Effector memory CD4-positive, alpha-beta T cell (primary cell): ENCODE results near the gene NR2F1.

ENCODE experiments used
- DNase-seq, 3 donors: peaks; one replicate each; pipeline ENCODE4 v3.0.0-alpha.2; 2020
- H3K27ac ChIP-seq: 2 replicates; pipeline ENCODE4 v1.7.0; 2013; ENCODE audit warnings: mild to moderate bottlenecking, low read length, moderate library complexity; ENCODE audit not compliant: insufficient read depth, poor library complexity, severe bottlenecking
- H3K27me3 ChIP-seq: replicated peaks from 2 replicates; pipeline ENCODE4 v1.7.0; 2013; ENCODE audit warnings: mild to moderate bottlenecking, low read length; ENCODE audit not compliant: insufficient read depth, control insufficient read depth, poor library complexity, severe bottlenecking
- H3K36me3 ChIP-seq: 2 replicates; pipeline ENCODE4 v1.7.0; 2013; ENCODE audit warnings: mild to moderate bottlenecking, low read length, moderate library complexity; ENCODE audit not compliant: control insufficient read depth, insufficient read depth
- H3K4me1 ChIP-seq: 2 replicates; pipeline ENCODE4 v1.7.0; 2013; ENCODE audit warnings: low read length, mild to moderate bottlenecking; ENCODE audit not compliant: control insufficient read depth, insufficient read depth, poor library complexity, severe bottlenecking
- H3K4me3 ChIP-seq: 2 replicates; pipeline ENCODE4 v1.7.0; 2013; ENCODE audit warnings: low read length, low read depth, mild to moderate bottlenecking; ENCODE audit not compliant: insufficient read depth, poor library complexity, severe bottlenecking
- H3K9me3 ChIP-seq: 2 replicates; pipeline ENCODE4 v1.7.0; 2013; ENCODE audit warnings: mild to moderate bottlenecking, low read length, moderate library complexity; ENCODE audit not compliant: control insufficient read depth

The NR2F1 gene

DNA sequence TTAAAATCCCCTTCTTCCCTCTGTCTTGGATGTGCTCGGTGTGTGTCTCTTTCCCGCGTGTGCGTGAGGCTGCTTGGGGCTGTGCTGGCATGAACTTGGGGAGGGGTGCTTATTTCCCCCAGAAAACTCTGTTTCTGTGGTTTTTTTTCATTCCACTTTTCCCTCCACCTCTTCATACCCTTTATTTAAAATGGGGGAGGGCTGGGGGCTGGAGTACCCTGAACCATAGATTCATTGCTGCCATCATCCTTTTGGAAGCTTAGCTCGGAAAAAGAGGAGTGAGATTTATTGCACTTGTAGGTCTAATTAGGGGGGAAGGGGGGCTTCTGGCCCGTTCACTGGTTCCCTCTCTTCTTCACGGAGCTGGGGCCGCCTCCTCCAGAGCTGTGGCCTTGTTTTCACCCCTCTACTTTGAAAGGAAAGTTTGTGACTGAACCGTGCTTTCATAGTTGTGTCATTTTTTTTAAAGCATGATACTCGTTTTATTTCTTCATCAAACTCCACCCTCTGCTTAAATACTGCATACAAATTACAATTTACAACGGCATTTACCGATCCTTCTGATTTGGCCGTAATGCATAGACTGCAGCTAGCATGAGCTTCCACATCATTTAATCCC, 2.9 kb downstream of the NR2F1 start:
- Histone ChIP-seq H3K27me3 (peaks cover 71% of the 10 kb centered on the region), H3K9me3 (no peaks in the 10 kb centered on the region), H3K4me1 (peaks cover 27% of the 10 kb centered on the region), H3K4me3 (no peak overlapping the region), H3K27ac (no peak overlapping the region), H3K36me3 (no peaks in the 10 kb centered on the region)
- no peak for DNase-seq

DNA sequence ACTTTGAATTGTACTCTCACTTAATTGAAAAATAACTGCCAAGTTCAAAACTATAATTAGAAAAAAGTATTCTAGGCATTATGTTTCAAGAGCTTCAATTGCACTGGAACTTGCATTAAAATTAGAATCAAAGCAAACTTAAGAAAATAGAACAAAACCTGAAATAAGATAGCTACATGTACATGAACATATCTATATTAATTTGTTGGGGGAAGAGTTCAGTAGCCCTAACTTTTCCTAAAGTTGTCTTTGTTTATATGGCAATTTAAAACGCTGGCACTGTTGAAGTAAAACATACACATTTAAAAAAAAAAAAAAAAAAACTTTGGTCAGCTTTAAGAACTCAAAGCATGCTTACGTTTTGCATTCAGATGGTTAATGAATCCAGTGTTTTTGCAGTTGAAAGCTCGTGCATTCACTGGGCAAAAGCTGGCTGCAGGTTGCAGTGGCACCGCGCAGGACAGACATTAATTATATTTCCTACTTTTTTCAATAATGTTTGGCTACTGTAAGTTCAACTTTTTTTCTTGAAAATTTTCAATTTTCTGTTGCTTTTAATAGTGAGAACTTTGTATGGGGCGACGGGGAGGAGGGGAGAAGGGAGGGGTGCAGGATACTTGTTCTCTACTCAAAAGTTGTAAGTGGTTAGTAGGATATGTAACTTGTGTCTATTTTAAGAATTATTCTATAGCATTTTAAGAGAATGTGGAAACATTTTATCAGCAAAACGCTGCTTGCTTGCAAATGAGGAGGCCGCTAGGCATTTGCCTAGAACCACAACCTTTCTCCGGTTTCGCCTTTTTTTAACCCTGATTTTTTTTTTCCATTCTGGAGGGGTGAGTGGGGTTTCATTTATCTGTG, 3.9 kb downstream of the NR2F1 start:
- Histone ChIP-seq H3K27me3 (peaks cover 63% of the 10 kb centered on the region), H3K36me3 (no peaks in the 10 kb centered on the region), H3K27ac (no peak overlapping the region), H3K4me1 (peaks cover 21% of the 10 kb centered on the region), H3K4me3 (no peak overlapping the region), H3K9me3 (no peaks in the 10 kb centered on the region)
- no peak for DNase-seq

DNA sequence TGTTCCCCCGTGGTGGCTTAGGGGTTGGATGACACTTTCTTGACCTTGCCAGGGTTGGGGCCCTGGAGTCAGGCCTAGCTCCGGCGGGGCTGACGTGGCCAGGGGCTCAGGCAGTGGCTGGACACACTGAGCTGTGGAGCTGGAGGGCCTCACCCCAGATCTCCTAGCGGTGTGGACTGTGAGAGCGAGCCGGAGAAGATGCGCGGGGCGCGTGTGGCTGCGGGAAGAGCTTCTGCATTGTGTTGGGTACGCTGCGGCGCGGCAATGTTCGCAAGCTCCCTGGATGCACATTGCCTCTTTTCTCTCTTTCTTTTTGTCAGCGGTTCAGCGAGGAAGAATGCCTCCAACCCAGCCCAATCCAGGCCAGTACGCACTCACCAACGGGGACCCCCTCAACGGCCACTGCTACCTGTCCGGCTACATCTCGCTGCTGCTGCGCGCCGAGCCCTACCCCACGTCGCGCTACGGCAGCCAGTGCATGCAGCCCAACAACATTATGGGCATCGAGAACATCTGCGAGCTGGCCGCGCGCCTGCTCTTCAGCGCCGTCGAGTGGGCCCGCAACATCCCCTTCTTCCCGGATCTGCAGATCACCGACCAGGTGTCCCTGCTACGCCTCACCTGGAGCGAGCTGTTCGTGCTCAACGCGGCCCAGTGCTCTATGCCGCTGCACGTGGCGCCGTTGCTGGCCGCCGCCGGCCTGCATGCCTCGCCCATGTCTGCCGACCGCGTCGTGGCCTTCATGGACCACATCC, 4.8 kb downstream of the NR2F1 start:
- peaks cover 20% of the 10 kb centered on the region for H3K4me1 ChIP-seq
- H3K27me3 ChIP-seq: peaks cover 56% of the 10 kb centered on the region
- no peaks in the 10 kb centered on the region for H3K36me3 ChIP-seq
- H3K27ac ChIP-seq: no peak overlapping the region
- no peak for DNase-seq
- H3K9me3 ChIP-seq: no peaks in the 10 kb centered on the region
- H3K4me3 ChIP-seq: no peak overlapping the region

DNA sequence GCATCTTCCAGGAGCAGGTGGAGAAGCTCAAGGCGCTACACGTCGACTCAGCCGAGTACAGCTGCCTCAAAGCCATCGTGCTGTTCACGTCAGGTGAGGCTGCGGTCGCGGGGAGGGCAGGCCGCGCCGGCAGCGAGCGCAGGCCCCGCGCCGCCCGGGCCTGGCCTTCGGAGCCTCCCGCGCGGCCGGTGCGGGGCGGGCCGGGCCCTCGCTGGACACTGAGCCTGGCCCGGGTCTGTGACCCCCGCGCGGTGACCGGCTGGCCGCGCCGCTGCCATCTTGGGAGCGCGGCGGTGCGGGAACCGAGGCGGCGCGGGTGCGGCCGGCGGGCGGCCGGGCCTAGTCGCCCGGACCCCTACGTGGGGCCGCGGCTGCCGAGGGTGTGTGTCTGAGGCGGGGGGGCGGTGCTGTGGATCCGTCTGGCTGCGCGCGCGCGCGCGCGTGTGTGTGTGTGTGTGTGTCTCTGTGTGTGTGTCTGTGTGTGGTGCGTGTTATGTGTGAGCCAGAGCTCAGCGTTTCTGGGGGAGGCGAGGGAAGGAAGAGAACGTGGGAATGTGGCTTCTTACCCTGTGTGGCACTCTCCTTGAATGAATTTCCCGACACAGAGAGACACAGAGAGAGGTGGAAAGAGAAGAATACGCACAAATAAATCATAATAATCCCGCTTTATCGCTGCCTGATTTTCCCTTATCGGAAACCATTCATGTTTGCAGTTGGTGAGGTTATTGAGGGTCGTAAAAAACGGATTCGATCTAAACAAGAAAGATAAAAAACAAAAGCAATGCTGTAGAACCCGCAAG, 5.5 kb downstream of the NR2F1 start:
- Histone ChIP-seq H3K4me3 (no peak overlapping the region), H3K27ac (no peak overlapping the region), H3K36me3 (no peaks in the 10 kb centered on the region), H3K9me3 (no peaks in the 10 kb centered on the region), H3K27me3 (peaks cover 55% of the 10 kb centered on the region), H3K4me1 (peaks cover 12% of the 10 kb centered on the region)
- DNase-seq: no peak

DNA sequence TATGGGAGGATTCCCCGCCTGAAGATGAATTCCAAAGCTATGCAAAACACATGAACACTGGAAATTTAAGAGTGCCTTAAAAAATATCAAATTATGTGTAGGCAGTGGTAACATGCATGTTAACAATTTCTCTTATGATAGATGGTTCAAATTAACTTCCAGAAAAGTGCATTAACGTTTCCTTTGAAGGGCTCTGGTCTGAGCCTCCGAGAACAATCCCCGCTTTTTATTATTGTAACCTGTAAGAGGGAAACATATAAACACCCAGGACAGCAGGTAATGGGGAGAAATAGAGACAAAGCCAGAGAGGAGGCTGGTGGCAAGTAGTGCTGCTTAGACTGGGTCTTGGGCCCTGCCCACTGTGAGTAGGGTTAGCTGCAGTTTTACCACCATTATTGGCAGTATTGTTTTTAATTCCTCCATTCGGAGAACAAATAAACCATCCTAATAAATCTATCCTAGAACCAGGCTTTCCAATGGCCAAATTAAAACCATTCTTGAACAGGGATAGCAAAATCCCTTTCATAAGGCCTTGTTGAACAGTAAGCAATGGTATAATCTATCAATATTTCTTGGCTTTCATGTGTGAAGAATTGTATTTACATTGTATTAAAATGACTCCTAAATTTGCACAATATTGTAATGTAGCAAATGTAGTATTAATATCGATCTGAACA, 6.3 kb downstream of the NR2F1 start:
- Histone ChIP-seq H3K27me3 (peaks cover 58% of the 10 kb centered on the region), H3K4me1 (peaks cover 8% of the 10 kb centered on the region), H3K27ac (no peak overlapping the region), H3K9me3 (no peaks in the 10 kb centered on the region), H3K36me3 (no peaks in the 10 kb centered on the region), H3K4me3 (no peak overlapping the region)
- no peak for DNase-seq

DNA sequence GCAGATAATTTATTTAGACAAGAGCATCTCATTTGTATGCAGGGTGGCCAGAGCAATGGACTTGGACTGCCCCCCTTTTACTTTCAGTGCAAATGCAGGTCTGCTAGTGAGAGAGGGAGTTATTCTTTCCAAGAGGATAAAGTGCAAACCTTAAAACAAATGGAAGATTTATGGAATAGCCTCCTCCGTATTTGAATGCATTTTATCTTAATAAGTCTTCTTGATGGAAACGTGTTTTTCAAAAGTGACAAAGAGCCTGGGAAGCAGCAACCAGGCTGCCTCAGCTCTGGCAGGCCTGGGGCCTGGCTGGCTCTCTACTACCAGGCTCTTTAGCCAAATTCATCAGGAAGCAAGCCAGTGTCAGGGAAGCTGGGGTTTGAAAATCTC, 6.8 kb downstream of the NR2F1 start:
- DNase-seq: no peak
- Histone ChIP-seq H3K9me3 (no peaks in the 10 kb centered on the region), H3K4me3 (no peak overlapping the region), H3K4me1 (peaks cover 8% of the 10 kb centered on the region), H3K36me3 (no peaks in the 10 kb centered on the region), H3K27ac (no peak overlapping the region), H3K27me3 (peaks cover 62% of the 10 kb centered on the region)

DNA sequence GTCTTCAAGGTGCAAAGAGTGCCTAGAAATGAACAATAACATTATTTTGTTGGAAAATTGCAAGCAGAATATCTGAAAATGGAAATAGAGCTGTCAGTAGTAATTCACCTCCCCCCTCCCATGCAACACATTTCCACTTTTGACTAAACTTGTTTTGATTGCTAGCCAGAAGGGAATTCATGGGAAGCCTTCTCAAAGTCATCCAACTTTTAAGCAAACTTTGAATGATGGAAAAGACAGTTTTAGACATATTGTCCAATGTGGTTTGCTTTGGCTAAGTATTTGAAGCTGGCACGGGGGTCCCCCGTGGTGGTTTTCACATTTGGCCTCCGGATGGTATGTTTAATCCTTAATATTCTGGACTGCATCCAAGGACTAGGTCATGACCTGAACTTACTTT, 7.5 kb downstream of the NR2F1 start:
- Histone ChIP-seq H3K36me3 (no peaks in the 10 kb centered on the region), H3K4me1 (peaks cover 4% of the 10 kb centered on the region), H3K4me3 (no peak overlapping the region), H3K27me3 (peaks cover 65% of the 10 kb centered on the region), H3K9me3 (no peaks in the 10 kb centered on the region), H3K27ac (no peak overlapping the region)
- DNase-seq: no peak

DNA sequence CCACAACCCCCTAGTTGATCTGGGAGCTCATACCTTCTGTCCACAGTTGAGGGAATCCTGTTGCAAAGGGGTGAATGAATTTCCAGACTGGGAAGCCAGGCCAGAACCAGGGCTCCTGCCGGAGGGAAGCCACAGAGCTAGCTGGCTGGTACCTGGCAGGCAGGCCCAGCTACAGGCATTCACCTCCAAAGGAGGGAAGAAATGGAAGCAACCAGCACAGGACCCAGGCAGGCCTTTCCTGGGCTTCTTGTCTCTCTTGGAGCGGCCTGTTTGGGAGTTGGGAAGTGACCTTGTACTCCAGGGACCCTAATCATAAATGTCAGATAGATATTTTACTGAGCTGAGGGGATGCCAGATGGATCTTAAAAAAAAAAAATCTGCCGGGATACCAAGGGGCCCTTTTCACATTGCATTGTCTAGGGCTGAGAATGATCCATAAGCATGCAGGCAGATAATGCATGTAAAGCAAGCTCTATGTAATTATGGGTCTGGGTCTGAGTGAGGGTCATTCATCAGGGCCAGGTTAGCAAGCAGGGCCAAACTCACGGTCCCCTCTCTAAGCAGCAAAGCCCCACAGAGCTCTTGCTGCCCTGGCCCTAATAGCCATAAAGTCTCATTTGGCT, 8.4 kb downstream of the NR2F1 start:
- Histone ChIP-seq H3K27ac (no peak overlapping the region), H3K27me3 (peaks cover 65% of the 10 kb centered on the region), H3K36me3 (no peaks in the 10 kb centered on the region), H3K9me3 (no peaks in the 10 kb centered on the region), H3K4me1 (no peaks in the 10 kb centered on the region), H3K4me3 (no peak overlapping the region)
- DNase-seq: no peak

DNA sequence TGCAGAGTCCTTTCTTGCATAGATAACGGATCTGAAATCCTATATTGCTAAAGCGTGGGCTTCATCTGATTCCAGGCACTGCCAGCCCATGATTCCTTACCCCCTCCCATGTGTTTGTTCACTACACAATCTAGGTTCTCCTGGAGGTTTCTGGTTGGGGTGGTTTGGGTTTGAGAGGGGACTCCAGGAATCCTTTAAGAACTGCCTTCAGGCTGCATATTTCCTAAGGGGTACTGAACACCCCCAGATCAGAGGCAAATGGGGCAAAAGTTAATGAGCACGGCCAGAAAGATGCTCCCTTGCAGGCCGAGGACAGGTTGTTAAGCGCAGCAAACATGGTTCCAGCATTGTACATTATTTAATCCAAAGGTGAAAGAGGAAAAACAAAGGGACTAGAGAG, 9.9 kb downstream of the NR2F1 start:
- H3K4me1 ChIP-seq: no peaks in the 10 kb centered on the region
- no peaks in the 10 kb centered on the region for H3K9me3 ChIP-seq
- peaks cover 65% of the 10 kb centered on the region for H3K27me3 ChIP-seq
- H3K27ac ChIP-seq: no peak overlapping the region
- no peak for DNase-seq
- H3K4me3 ChIP-seq: no peak overlapping the region
- H3K36me3 ChIP-seq: no peaks in the 10 kb centered on the region
